ENCODE data around the gene HES3.
"Not testable (repeated sequence)": the region's sequence is repeated elsewhere in the genome, so short reads cannot be mapped to it uniquely, and the experiment has no call there.

The HES3 gene, protein sequence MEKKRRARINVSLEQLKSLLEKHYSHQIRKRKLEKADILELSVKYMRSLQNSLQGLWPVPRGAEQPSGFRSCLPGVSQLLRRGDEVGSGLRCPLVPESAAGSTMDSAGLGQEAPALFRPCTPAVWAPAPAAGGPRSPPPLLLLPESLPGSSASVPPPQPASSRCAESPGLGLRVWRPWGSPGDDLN

GRCh38 chr1:6243993-6244392 is at the start of gene HES3:
HES3 (plus strand) TSS chr1:6244179; CDS start chr1:6244366, 187 bp downstream.
- DNase-seq = no peak

DNA sequence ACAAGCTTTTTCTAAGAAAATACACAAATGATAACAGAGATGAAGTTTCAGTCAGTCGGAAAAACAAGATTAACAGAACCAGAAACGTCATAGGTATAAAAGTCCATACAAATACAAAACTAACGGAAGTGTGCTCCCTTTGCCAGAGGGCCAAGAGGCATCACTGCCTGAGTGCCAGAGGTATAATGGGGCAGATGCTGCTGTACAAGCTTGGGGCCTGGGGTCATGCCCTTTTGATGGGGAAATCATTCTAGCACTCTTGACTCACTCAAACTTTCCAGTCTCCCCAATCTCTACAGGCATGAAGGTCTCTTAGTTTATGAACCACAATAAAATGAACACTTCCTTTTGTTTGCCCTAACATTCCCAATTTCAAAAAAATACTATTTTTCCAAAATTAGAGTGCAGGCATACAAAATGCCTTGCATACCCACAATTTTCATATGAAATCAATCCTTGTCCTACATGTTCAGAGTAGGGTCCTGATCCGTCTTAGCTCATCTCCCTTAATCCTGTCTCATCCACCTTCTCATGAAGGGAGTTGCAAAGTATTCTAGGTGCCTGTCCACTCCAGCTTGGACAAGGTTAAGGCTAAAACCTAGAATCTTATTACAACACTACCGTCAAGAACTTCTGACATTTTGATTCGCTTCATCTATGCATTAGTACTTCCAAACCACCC is 46.1 kb upstream of the HES3 start:
- DNase-seq = no peak

- DNase-seq = no peak
Observed at GRCh38 chr1:6198646-6199297, 45.2 kb upstream of the HES3 start.

GRCh38 chr1:6199298-6200187 is 44.4 kb upstream of the HES3 start, which contains the start of gene RPL22:
RPL22 (minus strand) TSS chr1:6199595; CDS start chr1:6199573, 22 bp downstream.
- DNase-seq = peak; percentile 98

GRCh38 chr1:6200188-6200809 is 43.7 kb upstream of the HES3 start:
- no peak for DNase-seq

DNA sequence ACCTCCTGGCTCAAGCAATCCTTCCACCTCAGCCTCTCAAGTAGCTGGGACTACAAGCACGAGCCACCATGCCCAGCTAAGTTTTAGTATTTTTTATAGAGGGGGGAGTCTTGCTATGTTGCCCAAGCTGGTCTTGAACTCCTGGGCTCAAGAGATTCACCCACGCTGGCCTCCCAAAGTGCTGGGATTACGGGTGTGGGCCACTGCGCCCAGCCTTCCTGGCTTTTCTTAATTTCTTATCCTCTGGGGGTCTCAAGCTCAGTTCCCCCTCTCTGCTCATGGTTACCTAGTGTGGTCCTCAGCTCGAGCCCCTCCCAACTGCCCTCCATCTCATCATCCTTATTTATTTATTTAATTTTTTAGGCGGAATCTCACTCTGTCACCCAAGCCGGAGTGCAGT is 41.7 kb upstream of the HES3 start:
- DNase-seq = no peak

- DNase-seq = no peak
Observed at GRCh38 chr1:6205849-6206519, 38.0 kb upstream of the HES3 start, which contains the start of gene RNF207. RNF207 (plus strand) TSS chr1:6206119; CDS start chr1:6206536, 417 bp downstream.

DNA sequence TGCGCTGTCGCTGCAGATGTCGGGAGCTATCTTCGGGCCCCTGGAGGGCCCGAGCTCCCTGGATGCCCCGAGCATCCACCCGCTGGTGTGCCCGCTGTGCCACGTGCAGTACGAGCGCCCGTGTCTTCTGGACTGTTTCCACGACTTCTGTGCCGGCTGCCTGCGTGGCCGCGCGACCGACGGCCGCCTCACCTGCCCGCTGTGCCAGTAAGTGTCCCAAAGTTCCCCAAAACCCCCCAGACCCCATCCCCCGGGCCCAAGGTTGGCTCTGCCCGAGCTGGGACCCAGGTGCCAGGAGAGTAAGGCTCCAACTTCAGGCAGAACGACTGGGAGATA is 37.5 kb upstream of the HES3 start:
- DNase-seq = no peak

DNA sequence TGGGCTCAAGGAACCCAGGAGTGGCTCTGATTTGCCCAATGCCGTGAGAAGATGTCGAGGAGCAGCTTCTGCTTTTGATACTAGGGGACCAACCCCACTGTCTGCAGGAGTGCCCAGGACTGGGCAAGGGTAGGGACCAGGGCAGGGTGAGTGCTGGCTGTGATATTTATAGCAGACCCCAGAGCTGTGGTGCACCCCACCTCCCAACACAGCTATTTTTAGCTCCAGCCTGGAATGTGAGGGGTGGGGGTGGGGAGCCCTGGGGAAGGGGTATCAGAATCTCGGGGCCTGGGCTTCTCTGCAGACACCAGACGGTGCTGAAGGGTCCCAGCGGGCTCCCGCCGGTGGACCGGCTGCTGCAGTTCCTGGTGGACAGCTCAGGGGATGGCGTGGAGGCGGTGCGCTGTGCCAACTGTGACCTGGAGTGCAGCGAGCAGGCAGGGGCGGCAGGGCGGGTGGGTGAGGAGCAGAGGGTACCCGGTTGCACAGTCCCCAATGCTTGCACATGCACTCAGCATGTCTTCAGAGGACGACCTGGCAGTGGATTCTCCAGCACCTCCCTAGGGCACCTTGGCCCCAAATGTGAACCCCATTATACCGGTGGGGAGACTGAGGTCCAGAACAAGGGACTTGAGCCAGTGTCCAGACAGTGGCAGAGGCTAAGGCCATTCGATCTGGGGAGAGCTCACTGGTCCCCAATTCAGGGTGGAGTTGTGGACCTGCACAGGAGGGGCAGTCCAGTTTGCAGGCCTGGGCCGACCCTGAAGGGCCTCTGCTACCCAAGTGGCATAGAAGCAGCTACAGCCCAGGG is 36.7 kb upstream of the HES3 start:
- DNase-seq = no peak

DNA sequence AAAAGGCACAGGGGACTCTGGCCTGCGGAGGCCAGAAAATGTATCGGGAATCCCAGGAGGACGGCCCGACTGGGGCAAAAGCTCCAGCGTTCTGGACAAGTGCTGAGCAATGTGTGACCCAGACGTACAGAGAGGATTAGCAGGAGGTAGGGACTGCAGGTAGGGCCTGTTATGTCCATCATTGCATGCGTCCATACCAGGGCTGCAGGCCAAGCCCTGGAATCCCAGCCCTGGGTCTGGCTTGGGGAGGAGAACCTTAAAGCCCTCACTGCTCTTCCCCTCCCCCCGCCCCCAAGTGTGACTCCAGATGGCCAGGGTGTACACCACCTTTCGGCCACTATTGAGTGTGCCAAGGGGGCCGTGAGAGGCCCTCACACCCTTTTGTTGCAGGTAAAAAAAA is 36.1 kb upstream of the HES3 start:
- DNase-seq = no peak

DNA sequence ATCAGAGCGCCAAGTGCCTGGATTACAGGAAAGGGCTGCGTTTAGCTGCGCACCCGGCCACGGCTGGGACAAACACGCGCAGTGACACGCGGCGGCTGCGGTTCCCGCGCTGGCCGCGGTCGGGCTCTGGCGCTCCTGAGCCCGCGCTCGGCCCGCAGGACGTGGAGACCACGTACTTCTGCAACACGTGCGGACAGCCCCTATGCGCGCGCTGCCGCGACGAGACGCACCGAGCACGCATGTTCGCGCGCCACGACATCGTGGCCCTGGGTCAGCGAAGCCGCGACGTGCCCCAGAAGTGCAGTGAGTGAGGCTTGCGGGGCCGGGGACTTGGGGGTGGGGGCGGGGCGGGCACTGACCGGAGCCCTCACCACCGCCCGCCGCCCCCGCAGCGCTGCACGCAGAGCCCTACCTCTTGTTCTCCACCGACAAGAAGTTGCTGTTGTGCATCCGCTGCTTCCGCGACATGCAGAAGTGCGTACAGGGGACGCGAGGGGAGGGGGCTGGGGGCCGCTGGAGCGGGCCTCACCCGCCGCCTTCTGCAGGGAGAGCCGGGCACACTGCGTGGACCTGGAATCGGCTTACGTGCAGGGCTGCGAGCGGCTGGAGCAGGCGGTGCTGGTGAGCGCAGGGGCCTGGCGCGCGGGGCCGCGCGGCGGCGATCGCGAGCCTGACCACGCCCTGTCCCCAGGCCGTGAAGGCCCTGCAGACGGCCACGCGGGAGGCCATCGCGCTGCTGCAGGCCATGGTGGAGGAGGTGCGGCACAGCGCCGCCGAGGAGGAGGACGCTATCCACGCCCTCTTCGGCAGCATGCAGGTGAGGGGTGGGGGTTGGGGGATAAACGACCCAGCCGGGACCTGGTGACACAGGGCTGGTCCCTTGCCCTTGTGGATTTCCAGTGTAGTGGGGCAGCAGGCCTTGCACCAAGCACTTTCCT is 35.0 kb upstream of the HES3 start:
- no peak for DNase-seq

- DNase-seq = no peak
Observed at GRCh38 chr1:6209661-6210580, 34.1 kb upstream of the HES3 start.

GRCh38 chr1:6210591-6211355 is 33.2 kb upstream of the HES3 start:
- no peak for DNase-seq

DNA sequence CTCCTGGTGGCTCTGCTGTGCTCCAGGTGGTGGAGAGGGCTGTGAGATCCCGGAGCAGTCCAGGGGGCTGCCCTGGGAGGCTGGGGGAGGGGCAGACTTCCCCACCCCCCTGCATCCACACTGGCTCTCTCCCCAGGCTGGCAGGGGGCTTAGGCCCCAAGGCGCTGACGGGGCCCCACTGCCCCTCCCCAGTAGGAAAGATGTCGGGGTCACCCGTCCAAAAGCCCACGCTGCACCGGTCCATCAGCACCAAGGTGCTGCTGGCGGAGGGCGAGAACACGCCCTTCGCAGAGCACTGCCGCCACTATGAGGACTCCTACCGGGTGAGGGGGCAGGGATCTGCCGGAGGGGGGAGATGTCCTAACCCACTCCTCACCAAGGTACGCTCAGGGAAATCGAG is 32.2 kb upstream of the HES3 start:
- no peak for DNase-seq

DNA sequence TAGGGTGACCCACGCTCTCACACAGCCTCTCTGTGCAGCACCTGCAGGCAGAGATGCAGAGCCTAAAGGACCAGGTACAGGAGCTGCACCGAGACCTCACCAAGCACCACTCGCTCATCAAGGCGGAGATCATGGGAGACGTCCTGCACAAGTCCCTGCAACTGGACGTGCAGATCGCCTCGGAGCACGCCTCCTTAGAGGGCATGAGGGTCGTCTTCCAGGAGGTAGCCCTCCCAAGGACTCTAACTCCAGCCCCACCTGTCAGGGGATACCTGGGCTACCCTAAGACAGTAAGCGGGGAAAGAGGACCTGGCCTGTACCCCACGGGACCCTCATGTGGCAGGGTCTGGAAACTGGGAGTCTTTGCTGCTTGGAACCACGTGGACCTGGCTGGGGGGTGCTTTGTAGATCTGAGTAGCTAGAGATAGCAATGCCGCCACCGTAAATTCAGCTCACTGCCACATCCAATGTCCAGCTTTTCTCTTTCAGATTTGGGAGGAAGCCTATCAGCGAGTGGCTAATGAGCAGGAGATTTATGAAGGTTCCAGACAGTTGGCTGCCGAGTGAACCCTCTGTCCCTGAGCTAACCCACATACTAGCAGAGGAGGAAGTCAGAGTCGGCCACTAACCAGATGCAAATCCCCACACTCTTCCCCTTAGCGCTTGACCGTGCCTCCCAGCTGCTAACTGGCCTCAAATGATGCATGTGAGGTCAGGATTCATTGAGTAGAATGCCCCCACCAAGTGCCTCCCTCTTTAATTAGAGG is 31.6 kb upstream of the HES3 start:
- DNase-seq = no peak

DNA sequence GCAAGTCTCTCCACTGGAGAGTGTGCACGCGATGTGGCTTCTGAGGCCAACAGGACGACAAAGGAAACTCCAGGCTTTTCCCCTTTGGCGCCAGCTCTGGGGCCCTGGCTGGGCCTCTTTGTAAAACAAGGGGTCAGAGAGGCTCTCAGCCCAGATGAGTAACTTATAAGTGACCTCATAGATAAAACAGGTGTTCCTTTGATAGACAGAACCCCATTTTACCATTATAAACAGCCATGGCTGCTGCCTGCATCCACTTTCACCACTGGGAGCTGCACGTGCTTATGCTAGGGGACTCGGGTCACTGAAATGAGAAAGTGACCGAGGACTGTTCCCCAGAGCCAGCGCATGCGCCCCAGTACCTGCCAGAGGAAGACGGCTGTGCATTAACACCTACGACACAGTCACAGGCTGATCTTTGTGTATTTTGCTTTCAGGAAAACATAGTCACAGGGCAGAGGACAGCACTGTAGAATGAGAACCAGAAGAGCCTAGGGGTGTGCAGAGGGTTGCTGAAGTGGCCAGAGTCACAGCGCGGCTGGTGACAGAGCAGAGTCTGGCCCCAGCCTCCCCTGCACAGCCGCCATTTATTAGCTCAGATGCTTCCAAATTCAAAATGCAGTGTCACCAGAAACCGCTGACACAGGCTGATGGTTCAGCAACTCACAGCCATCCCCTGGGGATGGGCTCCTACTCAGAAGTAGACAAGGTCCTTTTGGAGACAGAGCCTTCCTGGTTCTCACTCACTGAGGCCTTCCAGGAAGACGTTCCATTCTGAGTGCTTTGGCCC is 25.4 kb upstream of the HES3 start:
- DNase-seq = no peak

DNA sequence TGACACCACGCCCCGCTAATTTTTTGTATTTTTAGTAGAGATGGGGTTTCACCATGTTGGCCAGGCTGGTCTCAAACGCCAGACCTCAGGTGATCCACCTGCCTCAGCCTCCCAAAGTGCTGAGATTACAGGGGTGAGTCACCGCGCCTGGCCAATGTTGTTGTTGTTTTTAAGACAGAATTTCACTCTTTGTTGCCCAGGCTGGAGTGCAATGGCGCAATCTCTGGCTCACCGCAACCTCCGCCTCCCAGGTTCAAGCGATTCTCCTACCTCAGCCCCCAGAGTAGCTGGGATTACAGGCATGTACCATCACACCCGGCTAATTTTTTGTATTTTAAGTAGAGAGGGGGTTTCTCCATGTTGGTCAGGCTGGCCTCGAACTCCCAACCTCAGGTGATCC is 24.3 kb upstream of the HES3 start:
- DNase-seq = not testable (repeated sequence)
